Measurements from ENCODE around the gene C20orf173. TPM values are rescaled to one million over a fixed set of nuclear protein-coding genes. Genes with fewer than 3 reads are reported as not detected.
"Not testable (repeated sequence)": the region's sequence is repeated elsewhere in the genome, so short reads cannot be mapped to it uniquely, and the experiment has no call there.

The C20orf173 gene
- total RNA-seq, 4 donors from 2014 or later, result not detected

GRCh38 chr20:35552914-35553313 lies 23.5 kb upstream of the C20orf173 start:
- DNase-seq (ENCODE audit: low spot score in 2 of 2), result no peak
- TF ChIP-seq POLR2AphosphoS5 (IDR thresholded peaks at IDR 0.05) (no peak), CTCF (IDR thresholded peaks at IDR 0.05) (no peak), POLR2A (IDR thresholded peaks at IDR 0.05) (no peak), EP300 (IDR thresholded peaks at IDR 0.05) (no peak)
- Histone ChIP-seq H3K36me3 (peaks cover 96% of the 10 kb centered on the region), H3K4me1 (no peaks in the 10 kb centered on the region), H3K27ac (no peak overlapping the region), H3K4me3 (no peak overlapping the region), H3K9me3 (no peaks in the 10 kb centered on the region), H3K27me3 (no peaks in the 10 kb centered on the region)
- 93% methylated on average over 3 of the region's 3 CpGs for WGBS

DNA sequence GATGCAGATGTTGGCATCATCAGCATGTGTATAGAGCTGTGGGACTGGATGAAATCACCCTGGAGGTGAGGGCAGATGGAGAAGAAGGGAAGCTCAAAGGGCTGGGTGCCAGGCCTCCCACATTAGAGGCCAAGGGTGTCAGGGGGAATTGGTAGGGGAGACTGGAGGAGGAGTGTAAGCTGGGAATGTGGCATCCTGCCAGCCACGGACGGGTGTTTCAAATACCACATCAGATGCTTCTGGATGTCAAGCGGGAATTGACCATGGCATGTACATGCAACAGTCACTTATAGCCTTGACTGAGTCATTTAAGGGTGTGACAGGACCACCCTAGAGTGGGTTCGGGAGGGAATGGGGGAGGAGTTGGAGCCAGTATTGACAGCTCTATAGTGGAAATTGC lies 22.1 kb upstream of the C20orf173 start:
- Histone ChIP-seq H3K4me1 (no peaks in the 10 kb centered on the region), H3K27me3 (no peaks in the 10 kb centered on the region), H3K4me3 (no peak overlapping the region), H3K27ac (no peak overlapping the region), H3K9me3 (no peaks in the 10 kb centered on the region), H3K36me3 (peaks cover 91% of the 10 kb centered on the region)
- WGBS, result 76% methylated on average over 4 of the region's 4 CpGs
- TF ChIP-seq CTCF (IDR thresholded peaks at IDR 0.05) (no peak), EP300 (IDR thresholded peaks at IDR 0.05) (no peak)
- no peak for DNase-seq (ENCODE audit: low spot score in 2 of 2)

GRCh38 chr20:35547329-35547728 lies 17.9 kb upstream of the C20orf173 start:
- 98% methylated on average over 7 of the region's 9 CpGs for WGBS
- H3K4me1 ChIP-seq, result peaks cover 5% of the 10 kb centered on the region

GRCh38 chr20:35546127-35546526 lies 16.7 kb upstream of the C20orf173 start:
- Histone ChIP-seq H3K4me3 (no peak overlapping the region), H3K9me3 (no peaks in the 10 kb centered on the region), H3K4me1 (peaks cover 14% of the 10 kb centered on the region), H3K27me3 (no peaks in the 10 kb centered on the region), H3K36me3 (peaks cover 50% of the 10 kb centered on the region), H3K27ac (no peak overlapping the region)
- TF ChIP-seq POLR2AphosphoS5 (IDR thresholded peaks at IDR 0.05), result no peak
- no peak for TF ChIP-seq EP300 (IDR thresholded peaks at IDR 0.05)
- no peak for TF ChIP-seq POLR2A (IDR thresholded peaks at IDR 0.05)
- TF ChIP-seq CTCF (IDR thresholded peaks at IDR 0.05), result no peak
- WGBS, result 79% methylated on average over 1 of the region's 1 CpG
- DNase-seq (ENCODE audit: low spot score in 2 of 2), result no peak

More at GRCh38 chr20:35547329-35547728, 17.9 kb upstream of the C20orf173 start:
- peaks cover 62% of the 10 kb centered on the region for H3K36me3 ChIP-seq
- DNase-seq (ENCODE audit: low spot score in 2 of 2), result no peak
- no peaks in the 10 kb centered on the region for H3K9me3 ChIP-seq
- TF ChIP-seq CTCF (IDR thresholded peaks at IDR 0.05), result no peak
- no peak for TF ChIP-seq POLR2A (IDR thresholded peaks at IDR 0.05)
- TF ChIP-seq POLR2AphosphoS5 (IDR thresholded peaks at IDR 0.05), result no peak
- TF ChIP-seq EP300 (IDR thresholded peaks at IDR 0.05), result no peak
- no peaks in the 10 kb centered on the region for H3K27me3 ChIP-seq
- H3K4me3 ChIP-seq, result no peak overlapping the region
- H3K27ac ChIP-seq, result no peak overlapping the region

GRCh38 chr20:35544941-35545340 lies 15.5 kb upstream of the C20orf173 start:
- not testable (repeated sequence) for H3K27me3 ChIP-seq; DNase-seq (ENCODE audit: low spot score in 2 of 2); H3K4me3 ChIP-seq; H3K27ac ChIP-seq; H3K9me3 ChIP-seq
- peaks cover 15% of the 10 kb centered on the region for H3K4me1 ChIP-seq
- WGBS, result 96% methylated on average over 4 of the region's 7 CpGs
- peaks cover 38% of the 10 kb centered on the region for H3K36me3 ChIP-seq

DNA sequence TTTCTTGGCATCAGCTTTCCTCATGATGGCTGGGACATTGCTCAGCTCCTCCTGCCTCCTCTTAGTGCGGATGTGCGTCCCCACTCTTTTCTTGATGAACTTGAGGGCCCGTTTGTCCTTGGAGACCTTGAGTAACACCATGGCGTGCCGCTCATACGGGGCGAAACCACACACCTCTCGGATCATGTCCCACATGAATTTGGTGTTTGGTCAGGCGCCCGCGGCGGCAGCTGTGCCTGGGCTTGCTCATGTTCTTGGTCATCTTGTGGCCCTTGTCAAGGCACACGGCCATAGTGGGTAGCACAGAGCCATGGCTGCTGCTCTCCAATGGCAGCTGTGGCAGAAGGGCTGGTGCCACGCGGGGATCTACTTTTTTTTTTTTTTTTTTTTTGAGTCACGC lies 15.0 kb upstream of the C20orf173 start:
- Histone ChIP-seq H3K36me3 (peaks cover 33% of the 10 kb centered on the region), H3K4me3 (no peak overlapping the region), H3K9me3 (no peaks in the 10 kb centered on the region), H3K27ac (no peak overlapping the region), H3K4me1 (peaks cover 15% of the 10 kb centered on the region), H3K27me3 (no peaks in the 10 kb centered on the region)
- 86% methylated on average over 14 of the region's 16 CpGs for WGBS
- no peak for DNase-seq (ENCODE audit: low spot score in 2 of 2)
- TF ChIP-seq CTCF (IDR thresholded peaks at IDR 0.05) (no peak), POLR2A (IDR thresholded peaks at IDR 0.05) (no peak), EP300 (IDR thresholded peaks at IDR 0.05) (no peak), POLR2AphosphoS5 (IDR thresholded peaks at IDR 0.05) (no peak)
